PFSK-1 (cell line): Measurements from ENCODE around the gene PAPPA2.

Source experiments
- FOXP2 ChIP-seq: optimal IDR thresholded peaks from 2 replicates; pipeline ENCODE3; 2011; ENCODE audit warnings: borderline replicate concordance, control low read depth, inconsistent platforms; ENCODE audit not compliant: insufficient read depth; ENCODE audit errors: extremely low read length, extremely low read depth
- POLR2AphosphoS5 ChIP-seq: IDR thresholded peaks from 2 replicates; pipeline ENCODE4 v1.6.1; 2012; ENCODE audit warnings: low read depth, mild to moderate bottlenecking, control low read depth, low read length, moderate library complexity
- REST ChIP-seq, 2 experiments: IDR thresholded peaks; 2 replicates each; pipeline versions ENCODE4 v1.6.1 to v1.8.0; 2011 to 2012; ENCODE audit warnings: low read depth in 2 of 2, low read length in 2 of 2, control low read depth in 1 of 2, inconsistent platforms in 1 of 2, mild to moderate bottlenecking in 1 of 2, moderate library complexity in 1 of 2; ENCODE audit not compliant: insufficient read depth in 1 of 2
- SIN3A ChIP-seq: IDR thresholded peaks from 2 replicates; pipeline ENCODE4 v1.6.1; 2012; ENCODE audit warnings: mild to moderate bottlenecking, low read length, moderate library complexity, borderline replicate concordance; ENCODE audit not compliant: insufficient read depth
- TAF1 ChIP-seq: IDR thresholded peaks from 2 replicates; pipeline ENCODE4 v1.6.1; 2012; ENCODE audit warnings: low read length, control low read depth, borderline replicate concordance; ENCODE audit not compliant: insufficient read depth

The PAPPA2 gene

GRCh38 chr1:176768532-176768931 is 305.6 kb downstream of the PAPPA2 start:
- TF ChIP-seq TAF1 = no peak
- no peak for TF ChIP-seq REST (IDR thresholded peaks at IDR 0.05; ENCODE audit: insufficient read depth in 1 of 2, low read depth in 2 of 2, low read length in 2 of 2)
- TF ChIP-seq POLR2AphosphoS5 = no peak
- no peak for TF ChIP-seq FOXP2
- TF ChIP-seq SIN3A = no peak

- no peak for TF ChIP-seq TAF1
Observed at GRCh38 chr1:176770066-176770465, 307.1 kb downstream of the PAPPA2 start.

GRCh38 chr1:176773038-176773437 is 310.1 kb downstream of the PAPPA2 start:
- TF ChIP-seq SIN3A (no peak), REST (IDR thresholded peaks at IDR 0.05; ENCODE audit: insufficient read depth in 1 of 2, low read depth in 2 of 2, low read length in 2 of 2) (no peak), POLR2AphosphoS5 (no peak), FOXP2 (no peak), TAF1 (no peak)

GRCh38 chr1:176774224-176774623 is 311.2 kb downstream of the PAPPA2 start:
- TF ChIP-seq SIN3A (no peak), TAF1 (no peak), REST (IDR thresholded peaks at IDR 0.05; ENCODE audit: insufficient read depth in 1 of 2, low read depth in 2 of 2, low read length in 2 of 2) (no peak), POLR2AphosphoS5 (no peak), FOXP2 (no peak)

GRCh38 chr1:176775378-176775777 is 312.4 kb downstream of the PAPPA2 start:
- TF ChIP-seq POLR2AphosphoS5 (no peak), REST (IDR thresholded peaks at IDR 0.05; ENCODE audit: insufficient read depth in 1 of 2, low read depth in 2 of 2, low read length in 2 of 2) (no peak), TAF1 (no peak), FOXP2 (no peak)

GRCh38 chr1:176775996-176776395 is 313.0 kb downstream of the PAPPA2 start:
- TF ChIP-seq FOXP2 (no peak), TAF1 (no peak), POLR2AphosphoS5 (no peak), REST (IDR thresholded peaks at IDR 0.05; ENCODE audit: insufficient read depth in 1 of 2, low read depth in 2 of 2, low read length in 2 of 2) (no peak), SIN3A (no peak)
